Suppressor macrophage treated with lipopolysaccharide for 4 hours (primary cell): ENCODE results near the gene IKBKG.
"Not testable (repeated sequence)": the region's sequence is repeated elsewhere in the genome, so short reads cannot be mapped to it uniquely, and the experiment has no call there.

Experiments
- DNase-seq: peaks from one replicate; pipeline ENCODE4 v3.0.0-alpha.2; 2020

Gene IKBKG

DNA sequence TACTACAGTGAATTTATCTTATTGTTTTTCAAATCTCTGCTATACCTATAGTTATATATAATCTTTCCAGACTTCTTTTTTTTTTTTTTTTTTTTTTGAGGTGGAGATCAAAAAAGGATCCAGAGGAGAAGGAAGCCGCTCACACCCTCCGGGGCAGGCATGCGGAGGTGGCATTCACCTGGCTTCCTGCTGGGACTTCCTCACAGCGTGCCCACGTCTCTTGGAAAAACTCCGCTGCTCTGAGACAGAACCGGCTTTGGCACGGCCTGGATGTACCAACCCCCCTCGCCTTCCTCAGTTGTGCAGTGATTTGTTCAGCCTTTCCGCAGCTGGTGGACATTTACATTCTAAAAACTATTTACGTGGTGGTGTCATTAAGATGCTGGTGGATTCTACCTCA is 60.6 kb downstream of the IKBKG start:
- DNase-seq = not testable (repeated sequence)

DNA sequence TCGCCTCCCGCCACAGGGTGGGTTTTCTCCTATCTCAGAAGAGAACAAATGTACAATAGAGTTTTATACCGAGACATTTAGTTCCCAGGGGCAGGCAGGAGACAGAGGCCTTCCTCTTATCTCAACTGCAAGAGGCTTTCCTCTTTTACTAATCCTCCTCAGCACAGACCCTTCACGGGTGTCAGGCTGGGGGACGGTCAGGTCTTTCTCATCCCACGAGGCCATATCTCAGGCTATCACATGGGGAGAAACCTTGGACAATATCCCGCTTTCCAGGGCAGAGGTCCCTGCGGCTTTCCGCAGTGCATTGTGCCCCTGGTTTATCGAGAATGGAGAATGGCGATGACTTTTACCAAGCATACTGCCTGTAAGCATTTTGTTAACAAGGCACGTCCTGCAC is 61.4 kb downstream of the IKBKG start:
- DNase-seq = not testable (repeated sequence)

DNA sequence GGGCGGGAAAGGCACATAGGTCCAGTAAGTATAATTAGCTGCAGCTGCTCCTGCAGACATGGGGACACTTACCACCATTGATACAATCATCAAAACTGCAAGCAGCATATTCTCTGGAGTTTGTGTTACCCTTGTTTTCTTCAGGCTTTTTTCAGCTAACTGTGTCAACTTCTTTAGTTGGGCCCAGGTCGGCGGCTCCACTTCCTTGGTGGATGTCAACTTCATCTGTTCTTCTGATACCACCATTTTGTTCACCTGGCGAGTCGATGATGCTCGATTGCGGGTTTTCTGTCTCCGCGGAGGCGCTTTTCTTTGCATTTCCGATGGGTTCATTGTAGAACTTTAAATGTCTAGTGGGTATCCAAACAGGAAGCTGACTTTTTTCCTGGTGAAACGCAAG is 63.7 kb downstream of the IKBKG start:
- DNase-seq = not testable (repeated sequence)

DNA sequence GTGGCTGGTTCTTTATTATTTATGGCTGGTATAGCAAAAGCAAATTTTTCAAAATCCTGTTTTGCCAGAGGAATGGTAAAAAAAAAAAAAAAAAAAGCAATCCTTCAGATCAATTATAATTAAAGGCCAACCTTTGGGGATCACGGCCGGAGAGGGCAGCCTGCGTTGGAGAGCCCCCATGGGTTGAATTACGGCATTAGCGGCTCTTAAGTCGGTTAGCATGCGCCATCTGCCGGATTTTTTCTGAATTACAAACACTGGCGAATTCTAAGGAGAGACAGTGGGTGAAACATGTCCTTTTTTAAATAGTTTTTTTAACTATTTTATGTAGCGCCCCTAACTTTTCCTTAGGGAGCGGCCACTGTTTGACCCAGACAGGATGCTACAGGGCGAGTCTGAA is 66.2 kb downstream of the IKBKG start:
- DNase-seq = not testable (repeated sequence)
